NCI-H146 (cell line): ENCODE results near the gene ELP4.
"Not testable (repeated sequence)": the region's sequence is repeated elsewhere in the genome, so short reads cannot be mapped to it uniquely, and the experiment has no call there.

ENCODE experiments used
- DNase-seq: peaks from one replicate; lab custom pipeline; 2025; lab: John Stamatoyannopoulos, UW

ELP4 gene, protein sequence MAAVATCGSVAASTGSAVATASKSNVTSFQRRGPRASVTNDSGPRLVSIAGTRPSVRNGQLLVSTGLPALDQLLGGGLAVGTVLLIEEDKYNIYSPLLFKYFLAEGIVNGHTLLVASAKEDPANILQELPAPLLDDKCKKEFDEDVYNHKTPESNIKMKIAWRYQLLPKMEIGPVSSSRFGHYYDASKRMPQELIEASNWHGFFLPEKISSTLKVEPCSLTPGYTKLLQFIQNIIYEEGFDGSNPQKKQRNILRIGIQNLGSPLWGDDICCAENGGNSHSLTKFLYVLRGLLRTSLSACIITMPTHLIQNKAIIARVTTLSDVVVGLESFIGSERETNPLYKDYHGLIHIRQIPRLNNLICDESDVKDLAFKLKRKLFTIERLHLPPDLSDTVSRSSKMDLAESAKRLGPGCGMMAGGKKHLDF

DNA sequence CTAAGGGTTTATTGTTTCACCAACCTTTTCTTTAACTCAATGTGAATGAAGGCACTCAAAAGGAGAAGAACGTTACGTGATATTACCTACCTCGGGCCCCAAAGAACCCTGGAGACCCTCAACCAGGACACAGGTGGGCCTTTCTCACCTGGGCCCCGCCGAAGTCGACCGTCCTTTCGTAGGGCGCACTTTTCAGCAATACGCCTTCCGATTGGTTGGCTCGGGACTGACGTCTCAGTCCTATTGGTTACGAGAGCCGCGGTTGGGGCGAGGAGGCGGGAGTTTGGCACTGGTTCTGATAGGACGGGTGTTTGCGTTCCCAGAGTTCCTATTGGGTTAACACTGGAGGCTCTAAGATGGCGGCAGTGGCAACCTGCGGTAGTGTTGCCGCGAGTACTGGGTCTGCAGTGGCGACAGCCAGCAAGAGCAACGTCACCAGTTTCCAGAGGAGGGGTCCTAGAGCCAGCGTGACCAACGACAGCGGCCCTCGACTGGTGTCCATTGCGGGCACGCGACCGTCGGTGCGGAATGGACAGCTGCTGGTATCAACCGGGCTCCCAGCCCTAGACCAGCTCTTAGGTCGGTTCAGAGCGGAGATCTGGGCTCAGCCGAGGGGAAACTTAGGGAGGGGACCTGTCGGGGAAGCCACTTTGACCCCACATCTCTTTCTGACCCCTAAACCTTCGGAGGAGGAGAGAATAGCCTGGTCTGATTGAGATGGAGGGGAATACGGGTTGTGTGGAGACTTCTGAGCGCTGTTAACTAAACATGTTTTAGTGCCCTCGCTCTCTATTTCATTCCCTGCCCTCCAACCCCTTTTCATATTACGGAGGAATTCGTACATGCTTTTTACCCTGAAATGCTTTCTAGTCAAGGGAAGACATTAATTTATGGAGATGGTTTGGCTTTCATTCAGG lies at the start of gene ELP4, which contains the start of gene IMMP1L:
Gene ELP4 (plus strand): TSS at position 339 of the 917 bp plus-strand sequence. CDS start 18 bp downstream, at position 357.
Gene IMMP1L (minus strand): TSS at position 194 of the 917 bp plus-strand sequence. CDS start 46,346 bp downstream, outside the sequence.
- DNase-seq, result peak; percentile 99

DNA sequence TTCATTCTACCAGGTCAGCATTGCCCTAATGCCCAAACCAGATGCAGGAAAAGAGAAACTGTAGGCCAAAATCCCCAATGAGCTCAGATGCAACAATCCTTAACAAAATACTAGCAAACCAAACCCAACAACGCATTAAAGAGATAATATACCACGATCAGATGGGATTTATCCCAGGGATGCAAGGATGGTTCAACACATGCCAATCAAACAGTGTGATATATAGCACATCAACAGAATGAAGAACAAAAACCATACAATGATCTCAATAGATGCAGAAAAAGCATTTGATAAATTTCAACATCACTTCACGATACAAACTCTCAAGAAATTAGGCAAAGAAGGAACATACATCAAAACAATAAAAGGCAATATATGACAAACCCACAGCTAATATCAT lies 45.1 kb upstream of the ELP4 start:
- no peak for DNase-seq

DNA sequence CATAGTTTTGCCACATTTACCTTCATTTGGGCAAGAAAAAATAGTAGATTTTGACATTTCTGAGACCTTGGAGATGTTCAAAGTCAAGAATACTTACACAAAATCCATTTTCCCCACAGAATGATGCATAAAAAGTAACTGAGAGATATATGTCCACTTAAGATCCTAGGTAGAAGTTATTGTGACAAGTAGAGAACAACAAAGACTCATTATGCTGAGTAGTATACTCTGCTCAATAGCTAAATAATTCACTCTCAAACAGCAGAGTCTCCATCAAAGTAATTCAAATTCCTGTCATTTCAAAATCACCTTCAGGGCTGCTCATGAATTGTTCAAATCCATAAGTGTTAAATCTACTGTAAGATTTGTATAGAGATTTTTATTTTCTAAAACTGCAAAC lies 35.5 kb upstream of the ELP4 start:
- no peak for DNase-seq

DNA sequence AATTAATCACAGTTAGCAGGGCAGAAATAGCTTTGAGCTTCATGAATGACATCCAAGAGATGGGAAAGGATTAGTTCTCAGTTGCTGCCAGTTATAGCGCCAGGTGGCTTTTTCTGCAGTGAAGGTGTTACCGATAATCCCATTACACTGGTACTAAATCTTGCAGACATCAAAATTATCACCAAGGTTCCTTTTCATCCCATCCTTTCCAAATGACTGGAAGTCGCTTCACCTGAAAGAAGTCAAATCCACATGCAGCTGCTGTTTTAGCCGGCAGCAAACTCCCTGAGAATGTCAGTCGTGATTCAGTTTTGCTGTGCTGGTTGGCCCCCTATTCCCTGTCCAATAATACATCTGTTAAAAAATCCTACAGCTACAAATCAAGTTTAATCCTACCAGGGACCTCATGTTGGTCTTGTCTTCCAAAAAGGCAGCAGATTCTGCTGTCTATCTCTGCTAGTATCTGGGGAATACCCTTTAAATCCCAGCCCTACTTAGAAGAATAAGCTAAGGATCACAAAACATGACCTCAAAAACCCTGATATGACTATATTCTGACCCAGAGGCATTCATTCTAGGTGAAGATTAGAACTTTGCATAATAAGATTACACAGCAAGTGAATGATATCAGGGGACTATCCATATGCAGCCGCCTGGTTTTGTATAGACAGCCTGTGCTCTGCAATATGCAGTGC lies 31.9 kb upstream of the ELP4 start:
- DNase-seq, result no peak

DNA sequence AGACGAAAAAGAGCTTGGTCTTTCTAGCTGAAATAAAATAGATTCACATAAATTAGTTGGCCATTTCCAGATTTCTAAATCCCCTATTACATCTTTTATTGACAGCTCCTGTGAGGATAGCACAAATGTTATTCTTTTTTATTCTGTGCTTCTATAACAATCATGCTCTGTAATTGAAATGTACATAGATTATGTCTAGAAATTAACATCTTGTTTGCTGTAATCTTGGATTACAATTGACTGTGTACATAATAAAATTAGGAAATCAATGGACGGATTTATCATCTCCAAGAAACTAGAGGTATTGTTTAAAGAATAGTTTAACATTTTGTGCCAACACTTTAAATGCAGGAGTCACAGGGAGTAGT lies 31.4 kb upstream of the ELP4 start:
- DNase-seq, result peak; percentile 44

DNA sequence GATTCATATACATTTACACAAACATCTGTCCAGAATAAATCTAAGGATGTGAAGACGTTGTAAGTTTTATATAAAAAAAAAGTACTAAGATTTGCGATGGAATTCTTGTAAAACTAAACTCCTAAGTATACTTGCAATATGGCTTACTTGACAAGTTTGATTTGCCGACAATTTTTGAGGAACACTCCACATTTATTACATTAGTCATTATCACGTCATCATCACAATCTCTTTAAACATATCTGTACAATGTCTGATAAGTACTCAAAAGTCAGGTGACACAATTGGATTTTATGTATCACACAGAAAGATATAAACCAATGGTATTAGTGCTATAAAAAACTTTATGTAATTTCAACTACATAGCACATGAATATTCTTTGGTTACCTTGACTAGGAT lies 30.5 kb upstream of the ELP4 start:
- DNase-seq, result no peak

DNA sequence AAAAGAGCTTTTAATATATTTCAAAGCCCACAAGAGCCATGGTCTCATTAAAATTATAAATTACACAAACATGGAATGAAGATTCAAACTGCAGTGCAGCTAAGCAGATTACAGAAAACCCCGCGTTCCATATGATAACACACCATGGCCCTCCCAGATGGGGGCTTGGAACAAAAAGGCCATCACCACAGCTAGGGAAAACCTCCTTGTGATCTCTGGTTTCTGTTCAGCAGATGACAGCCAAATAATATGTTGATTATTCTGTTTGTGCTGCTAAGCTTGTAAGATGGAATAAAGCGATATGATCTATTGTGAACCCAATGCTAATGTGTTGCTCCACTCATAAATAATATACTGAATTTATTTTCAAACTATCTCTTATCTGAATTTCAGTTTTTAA lies 28.6 kb upstream of the ELP4 start:
- peak; percentile 14 for DNase-seq

DNA sequence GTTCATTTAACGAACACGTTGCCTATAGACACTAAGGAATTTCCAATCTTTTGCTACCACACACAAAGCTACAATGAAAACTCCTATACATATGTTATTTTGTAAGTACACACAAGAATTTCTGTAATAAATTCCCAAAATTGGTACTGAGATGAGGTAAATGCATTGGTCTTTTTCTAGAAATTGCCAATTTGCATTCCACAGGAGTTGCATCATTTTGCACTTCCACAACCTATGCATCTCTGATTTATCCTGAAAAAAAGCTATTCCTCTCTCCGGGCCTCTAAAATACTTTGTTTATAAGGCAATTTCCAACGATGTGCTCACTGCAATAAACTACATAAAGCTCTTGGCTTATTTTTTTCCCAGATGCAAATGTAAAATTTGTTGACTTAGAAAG lies 25.1 kb upstream of the ELP4 start:
- DNase-seq, result no peak

DNA sequence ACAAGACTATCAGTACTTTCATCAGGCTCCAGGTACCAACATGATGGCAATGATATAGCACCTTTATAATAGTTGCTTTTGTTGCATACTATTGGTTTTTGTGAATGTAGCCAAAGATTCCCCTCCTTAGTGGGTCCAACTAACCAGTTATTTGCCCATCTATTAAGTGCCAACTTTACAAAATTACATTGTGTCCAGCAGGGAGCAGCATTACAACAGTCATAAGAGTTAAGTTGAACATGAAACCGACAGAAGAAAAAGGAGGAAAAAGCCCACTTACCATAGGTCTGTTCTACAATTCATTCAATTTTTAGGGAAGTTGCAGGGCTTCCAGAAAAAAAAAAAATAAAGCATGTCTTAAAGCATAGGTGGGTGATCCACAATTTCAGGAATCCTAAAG lies 21.7 kb upstream of the ELP4 start:
- peak; percentile 23 for DNase-seq

DNA sequence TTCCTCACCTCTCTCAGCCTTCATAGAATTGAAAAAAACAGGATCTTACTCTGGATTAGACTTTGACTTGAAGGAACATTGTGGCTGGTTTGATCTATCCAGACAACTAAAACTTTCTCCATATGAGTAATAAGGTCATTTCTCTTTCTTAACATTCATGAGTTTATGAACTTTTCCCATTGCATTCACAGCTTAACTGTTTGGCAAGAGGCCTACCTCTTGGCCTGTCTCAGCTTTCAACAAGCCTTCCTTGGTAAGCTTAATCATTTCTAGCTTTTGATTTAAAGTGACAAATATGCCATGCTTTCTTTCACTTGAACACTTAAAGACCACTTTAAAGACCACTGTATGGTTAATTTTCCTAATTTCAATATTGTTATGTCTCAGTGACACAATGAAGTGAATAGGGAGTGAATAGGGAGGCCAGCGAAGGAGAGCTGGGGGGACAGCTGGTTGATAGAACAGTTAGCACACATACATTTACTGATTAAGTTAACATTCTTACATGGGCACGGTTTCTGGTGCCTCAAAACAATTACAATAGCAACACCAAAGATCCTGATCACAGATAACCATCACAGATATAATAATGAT lies 17.1 kb upstream of the ELP4 start:
- DNase-seq, result no peak

DNA sequence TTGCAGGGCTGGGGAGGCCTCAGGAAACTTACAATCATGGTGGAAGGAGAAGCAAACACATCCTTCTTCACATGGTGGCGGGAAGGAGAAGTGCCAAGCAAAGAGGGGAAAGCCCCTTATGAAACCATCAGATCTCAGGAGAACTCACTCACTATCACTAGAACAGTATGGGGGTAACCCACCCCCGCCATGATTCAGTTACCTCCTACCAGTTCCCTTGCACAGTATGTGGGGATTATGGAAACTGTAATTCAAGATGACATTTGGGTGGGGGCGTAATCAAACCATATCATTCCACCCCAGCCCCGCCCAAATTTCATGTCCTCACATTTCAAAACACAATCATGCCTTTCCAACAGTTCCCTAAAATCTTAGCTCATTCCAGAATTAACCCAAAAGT lies 16.3 kb upstream of the ELP4 start:
- no peak for DNase-seq

DNA sequence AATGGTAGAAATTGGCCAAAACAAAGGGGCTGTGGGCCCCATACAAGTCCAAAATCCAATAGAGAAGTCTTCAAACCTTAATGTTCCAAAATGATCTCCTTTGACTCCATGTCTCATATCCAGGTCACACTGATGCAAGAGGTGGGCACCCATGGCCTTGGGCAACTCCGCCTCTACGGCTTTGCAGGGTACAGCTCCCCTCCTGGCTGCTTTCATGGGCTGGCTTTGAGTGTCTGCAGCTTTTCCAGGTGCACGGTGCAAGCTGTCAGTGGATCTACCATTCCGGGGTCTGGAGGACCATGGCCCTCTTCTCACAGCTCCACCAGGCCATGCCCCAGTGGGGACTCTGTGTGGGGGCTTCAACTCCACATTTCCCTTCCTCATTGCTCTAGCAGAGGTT lies 15.8 kb upstream of the ELP4 start:
- DNase-seq, result not testable (repeated sequence)

DNA sequence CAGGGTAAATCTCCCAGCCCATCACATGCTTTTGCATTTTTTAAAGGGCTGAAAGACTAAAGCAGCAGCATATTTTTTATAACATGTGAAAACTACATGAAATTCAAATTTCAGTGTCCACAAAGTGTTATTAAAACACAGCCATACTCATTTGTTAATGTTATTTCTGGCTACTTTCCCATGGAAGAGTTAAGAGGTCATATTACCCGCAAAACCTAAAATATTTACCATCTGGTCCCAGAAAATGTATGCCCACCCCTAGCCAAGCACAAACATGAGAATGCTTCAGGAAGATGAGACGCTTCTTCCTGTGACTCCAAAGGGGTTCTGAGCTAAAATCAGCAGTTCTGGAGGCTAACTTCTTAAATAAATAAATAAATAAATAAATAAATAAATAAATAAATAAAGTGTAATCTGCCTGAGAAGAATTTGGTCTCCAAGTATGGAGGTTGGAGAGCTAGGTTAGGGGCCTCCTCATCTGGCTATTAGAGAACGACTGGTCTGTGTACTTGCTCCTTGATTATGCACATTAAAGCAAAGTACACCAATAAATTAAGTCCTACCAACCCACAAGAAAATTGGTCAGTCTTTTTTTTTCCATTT lies 9.9 kb upstream of the ELP4 start:
- no peak for DNase-seq

DNA sequence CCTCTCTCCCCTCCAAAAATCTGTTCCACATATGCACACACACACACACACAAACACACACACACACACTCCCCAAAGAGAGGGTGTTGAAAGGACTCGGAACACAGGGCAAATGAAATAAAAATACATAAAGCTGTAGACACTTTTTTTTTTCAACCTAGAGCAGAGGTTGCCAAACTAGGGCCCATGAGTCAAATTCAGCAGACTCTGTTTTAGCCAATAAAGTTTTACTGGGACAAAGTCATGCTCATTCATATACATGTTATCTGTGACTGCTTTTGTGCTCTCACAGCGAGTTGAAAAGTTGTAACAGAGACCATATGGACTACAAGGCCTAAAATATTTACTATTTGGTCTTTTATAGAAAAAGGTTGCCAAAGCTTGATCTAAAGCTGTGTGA lies 9.0 kb upstream of the ELP4 start:
- DNase-seq, result no peak

DNA sequence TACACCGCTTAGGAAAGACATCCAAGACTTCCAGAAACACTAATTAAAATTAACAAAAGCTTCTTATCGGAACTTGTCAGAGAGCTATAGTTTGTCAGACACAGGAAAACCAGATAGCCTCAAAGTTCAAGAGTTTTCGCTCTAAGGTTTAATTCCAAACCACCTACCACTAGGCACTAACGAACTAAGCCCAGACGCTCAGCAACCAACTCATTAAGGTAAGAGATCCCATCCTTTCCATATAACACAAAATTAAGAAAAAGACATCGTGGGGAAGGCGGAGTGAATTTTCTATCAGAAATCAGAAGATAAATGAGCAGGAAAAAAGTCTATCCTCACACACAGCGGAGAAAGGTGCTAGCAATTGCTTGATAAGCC lies 527 bp upstream of the ELP4 start:
- DNase-seq, result peak; percentile 5

DNA sequence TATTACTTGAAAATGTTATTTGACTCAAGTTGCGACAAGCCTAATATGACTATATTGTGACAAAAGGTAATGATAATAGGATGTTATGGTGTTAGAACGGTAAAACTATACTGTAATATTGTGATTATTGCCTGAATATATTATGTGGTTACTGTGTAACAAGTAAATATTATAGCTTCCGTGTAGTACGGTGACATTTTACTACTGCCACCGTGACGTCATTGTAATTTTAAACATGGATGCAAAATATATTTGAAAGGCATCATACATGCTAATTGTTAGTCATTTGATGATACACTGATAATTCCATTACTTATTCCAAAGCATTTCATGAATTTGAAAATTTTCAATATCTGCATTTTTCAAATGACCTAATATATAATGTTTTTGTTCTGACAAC lies 2.5 kb downstream of the ELP4 start:
- no peak for DNase-seq

DNA sequence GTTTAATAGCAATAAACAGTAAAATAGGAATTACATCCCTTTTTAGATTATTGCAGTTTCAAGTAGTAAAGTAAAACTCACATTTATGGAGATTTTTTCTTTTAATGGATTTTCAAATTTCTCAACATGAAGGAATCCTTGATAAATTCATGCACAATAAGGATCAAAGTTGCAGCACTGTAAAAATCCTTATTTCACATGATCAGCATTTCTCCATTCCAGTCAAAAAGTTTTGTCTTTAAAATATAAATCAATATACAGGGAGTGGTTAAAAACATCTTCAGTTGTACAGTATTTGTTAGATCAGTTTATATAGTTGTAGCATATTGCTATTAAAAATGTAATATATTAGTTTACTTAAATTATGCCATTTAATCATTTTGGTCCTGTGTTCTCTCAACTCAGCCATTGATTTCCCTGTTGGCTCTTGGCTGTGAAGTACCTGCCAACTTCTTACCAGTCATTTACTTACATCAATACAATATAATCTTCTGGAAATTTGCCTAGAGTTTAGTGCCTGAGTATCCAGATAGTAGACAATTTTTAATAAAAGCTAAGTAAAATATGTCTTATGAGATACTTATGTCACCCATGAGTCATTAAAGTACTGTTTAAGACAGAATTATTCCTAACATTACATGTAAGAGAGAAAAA lies 12.1 kb downstream of the ELP4 start:
- no peak for DNase-seq

DNA sequence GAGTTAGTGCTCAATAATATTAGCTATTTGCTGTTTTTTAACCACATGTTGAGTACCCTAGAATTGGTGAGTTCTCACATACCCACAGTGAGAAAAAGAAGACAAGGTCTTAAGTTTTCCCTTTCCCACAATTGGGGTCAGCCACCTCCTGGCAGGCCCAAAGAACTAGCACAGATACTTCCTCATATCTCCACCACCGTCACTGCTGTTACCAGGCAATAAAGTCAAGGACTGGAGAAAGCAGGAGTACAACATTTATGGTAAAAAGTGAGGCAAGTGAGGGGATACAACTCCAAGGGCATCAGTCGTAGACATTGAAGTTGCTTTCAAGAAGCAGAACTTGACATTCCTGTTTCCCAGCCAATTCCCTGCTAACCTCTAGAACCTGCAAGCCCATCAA lies 19.6 kb downstream of the ELP4 start:
- no peak for DNase-seq

DNA sequence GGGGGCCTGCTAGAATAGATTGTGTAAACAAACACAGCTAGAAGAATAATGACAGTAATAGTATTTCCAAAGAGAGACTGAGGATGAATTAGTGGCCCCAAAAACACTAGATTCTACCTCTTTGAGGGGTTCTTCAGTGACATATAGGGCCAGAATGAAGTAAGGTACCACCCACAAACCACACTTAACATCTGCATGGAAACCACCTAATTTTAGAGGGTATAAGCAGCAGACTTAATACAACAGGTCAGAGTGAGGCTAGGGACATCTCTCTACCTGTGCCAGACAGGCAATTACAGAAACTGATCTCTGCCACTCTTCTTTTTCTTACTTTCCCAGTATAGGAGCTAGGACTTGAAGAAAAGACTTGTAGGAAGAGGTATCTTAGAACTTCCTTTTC lies 20.1 kb downstream of the ELP4 start:
- DNase-seq, result no peak

DNA sequence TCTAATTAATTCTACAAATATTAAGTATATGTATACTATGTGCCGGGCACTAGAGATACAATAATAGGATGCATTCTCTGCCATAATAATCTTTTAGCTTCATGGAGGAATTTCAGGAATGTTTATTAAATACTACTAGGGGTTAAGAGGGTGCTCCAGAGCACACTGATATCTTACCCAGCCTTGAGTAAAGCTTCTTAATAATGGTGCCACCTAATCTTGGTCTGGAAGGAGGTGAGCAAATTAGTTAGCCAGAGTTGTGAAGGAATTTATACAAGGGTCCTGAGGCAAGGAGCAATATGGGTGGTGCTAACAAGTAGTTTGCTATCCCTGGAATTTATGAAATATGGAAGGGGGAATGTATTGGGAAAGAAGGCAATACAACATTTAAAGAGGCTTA lies 21.7 kb downstream of the ELP4 start:
- no peak for DNase-seq

DNA sequence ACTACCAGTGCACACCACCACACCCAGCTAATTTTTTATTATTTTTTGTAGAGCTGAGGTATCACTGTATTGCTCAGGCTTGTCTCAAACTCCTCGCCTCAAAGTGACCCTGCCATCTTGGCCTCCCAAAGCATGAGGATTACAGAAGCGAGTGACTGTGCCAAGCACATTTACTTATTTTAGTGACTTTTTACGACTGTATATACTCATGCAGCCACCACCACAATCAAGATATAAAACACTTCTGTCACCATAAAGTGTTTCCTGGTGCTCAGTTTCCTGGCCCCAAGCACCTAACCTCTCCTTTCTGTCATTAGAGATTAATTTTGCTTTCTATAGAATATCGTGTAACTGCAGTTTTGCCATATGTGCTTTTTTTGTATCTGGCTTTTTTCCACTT lies 25.9 kb downstream of the ELP4 start:
- no peak for DNase-seq
